ENCODE data around the gene PTGER1.
"Not testable (repeated sequence)": the region's sequence is repeated elsewhere in the genome, so short reads cannot be mapped to it uniquely, and the experiment has no call there.

PTGER1 gene

GRCh38 chr19:14473978-14474578, 1.1 kb downstream of the PTGER1 start:
- peak; percentile 28 for DNase-seq (ENCODE audit: low spot score)

DNA sequence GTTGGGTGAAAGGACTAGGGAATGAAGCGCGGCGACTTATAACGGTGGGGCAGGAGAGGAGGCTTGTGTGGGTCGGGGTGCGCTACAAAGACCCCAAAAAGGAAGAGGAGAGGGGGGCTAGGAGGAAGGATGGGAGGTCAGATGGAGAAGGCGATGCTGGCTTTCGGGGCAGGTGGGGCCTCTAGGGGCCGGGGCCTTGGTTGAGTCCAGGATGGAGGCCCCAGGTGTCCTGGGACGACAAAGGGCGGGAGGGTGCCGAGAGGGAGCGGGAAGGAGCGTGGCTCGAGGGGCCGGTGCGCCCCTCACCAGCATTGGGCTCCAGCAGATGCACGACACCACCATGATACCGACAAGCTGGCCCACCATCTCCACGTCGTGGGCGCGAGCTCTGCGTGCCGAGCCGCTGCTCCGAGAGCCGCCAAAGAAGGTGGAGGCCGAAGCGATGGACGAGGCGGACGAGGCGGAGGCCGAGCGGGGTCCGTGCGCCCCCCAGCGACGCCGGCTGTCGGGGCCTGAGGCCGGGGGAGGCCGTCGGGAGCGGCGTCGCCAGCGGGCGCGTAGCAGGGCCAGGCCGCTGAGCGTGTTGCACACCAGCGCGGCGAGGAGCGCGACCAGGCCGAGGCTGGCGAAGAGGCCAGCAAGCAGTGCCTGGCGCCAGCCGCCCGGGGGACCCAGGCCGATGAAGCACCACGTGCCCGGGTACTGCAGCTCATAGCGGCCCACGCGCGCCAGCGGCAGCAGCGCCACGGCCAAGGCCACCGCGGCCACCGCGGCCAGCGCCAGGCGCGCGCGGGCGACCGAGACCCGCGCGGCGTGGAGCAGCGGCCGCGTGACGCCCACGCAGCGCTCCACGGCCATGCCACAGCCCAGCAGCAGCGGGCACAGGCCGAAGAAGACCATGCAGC, 1.8 kb downstream of the PTGER1 start:
- peak; percentile 38 for DNase-seq (ENCODE audit: low spot score)

DNA sequence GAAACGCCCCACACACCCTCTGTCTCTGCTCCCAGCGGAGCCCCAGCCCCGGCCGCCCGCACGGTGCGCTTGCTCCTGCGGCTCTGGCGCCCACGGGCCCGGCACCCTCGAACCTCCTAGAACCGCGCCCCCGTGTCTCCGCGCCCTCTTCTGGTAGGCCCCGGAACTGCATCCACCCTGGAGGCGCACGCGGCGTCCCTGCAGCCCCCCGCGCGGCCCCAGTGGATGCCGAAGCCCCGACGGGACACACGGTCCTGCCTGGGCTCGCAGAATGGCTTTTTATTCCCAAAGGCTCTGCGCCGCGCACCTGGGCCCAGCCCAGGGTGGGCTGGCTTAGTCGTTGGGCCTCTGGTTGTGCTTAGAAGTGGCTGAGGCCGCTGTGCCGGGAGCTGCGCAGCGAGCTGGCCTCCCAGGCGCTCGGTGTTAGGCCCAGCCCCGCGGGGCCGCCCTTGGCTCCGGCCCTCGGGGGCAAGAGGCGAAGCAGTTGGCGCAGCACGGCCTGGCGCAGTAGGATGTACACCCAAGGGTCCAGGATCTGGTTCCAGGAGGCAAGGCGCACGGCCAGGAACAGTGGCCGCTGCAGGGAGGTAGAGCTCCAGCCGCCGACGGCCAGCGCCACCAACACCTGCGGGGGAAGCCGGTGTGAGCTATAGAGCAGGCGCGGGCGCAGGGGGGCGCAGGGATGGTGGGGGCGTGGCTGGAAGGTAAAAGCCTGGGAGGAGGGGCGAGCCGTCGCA, 2.8 kb downstream of the PTGER1 start:
- peak; percentile 97 for DNase-seq (ENCODE audit: low spot score)

GRCh38 chr19:14471436-14472187, 3.5 kb downstream of the PTGER1 start:
- DNase-seq (ENCODE audit: low spot score), result no peak

GRCh38 chr19:14470031-14470876, 4.9 kb downstream of the PTGER1 start:
- no peak for DNase-seq (ENCODE audit: low spot score)

- DNase-seq (ENCODE audit: low spot score), result no peak
These were observed 7.3 kb downstream of the PTGER1 start for GRCh38 chr19:14467816-14468215.

DNA sequence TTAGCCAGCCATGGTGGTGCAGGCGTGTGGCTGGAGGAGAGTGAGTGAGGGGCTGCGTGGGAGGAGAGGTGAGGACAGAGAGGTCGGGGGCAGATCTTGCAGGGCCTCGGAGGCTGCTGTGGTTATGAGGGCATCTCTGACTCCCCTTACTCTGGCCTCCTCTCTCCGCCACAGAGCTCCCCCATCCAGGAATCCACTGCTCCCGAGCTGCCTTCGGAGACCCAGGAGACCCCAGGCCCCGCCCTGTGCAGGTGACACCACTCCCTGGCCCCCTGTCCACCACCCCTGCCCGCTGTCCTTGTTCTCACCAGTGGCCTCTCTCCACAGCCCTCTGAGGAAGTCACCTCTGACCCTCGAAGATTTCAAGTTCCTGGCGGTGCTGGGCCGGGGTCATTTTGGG, 7.8 kb downstream of the PTGER1 start:
- no peak for DNase-seq (ENCODE audit: low spot score)

DNA sequence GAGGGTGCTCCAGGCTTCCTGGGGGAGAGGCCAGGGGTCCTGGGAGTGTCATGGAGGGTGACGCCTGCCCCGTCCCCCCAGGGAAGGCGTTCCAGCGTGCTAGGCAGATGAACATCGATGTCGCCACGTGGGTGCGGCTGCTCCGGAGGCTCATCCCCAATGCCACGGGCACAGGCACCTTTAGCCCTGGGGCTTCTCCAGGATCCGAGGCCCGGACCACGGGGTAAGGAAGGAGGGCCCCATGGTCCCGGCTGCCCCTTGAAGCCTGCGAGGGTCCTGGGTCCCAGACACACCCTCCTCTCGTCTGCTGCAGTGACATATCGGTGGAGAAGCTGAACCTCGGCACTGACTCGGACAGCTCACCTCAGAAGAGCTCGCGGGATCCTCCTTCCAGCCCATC, 11.4 kb downstream of the PTGER1 start:
- no peak for DNase-seq (ENCODE audit: low spot score)

GRCh38 chr19:14462401-14462800, 12.8 kb downstream of the PTGER1 start:
- DNase-seq (ENCODE audit: low spot score), result not testable (repeated sequence)

GRCh38 chr19:14460935-14461334, 14.2 kb downstream of the PTGER1 start:
- no peak for DNase-seq (ENCODE audit: low spot score)

- DNase-seq (ENCODE audit: low spot score), result no peak
These were observed 15.5 kb downstream of the PTGER1 start for GRCh38 chr19:14459703-14460102.

GRCh38 chr19:14452303-14452702, 22.9 kb downstream of the PTGER1 start:
- not testable (repeated sequence) for DNase-seq (ENCODE audit: low spot score)

- no peak for DNase-seq (ENCODE audit: low spot score)
These were observed 24.3 kb downstream of the PTGER1 start for GRCh38 chr19:14450876-14451275.

DNA sequence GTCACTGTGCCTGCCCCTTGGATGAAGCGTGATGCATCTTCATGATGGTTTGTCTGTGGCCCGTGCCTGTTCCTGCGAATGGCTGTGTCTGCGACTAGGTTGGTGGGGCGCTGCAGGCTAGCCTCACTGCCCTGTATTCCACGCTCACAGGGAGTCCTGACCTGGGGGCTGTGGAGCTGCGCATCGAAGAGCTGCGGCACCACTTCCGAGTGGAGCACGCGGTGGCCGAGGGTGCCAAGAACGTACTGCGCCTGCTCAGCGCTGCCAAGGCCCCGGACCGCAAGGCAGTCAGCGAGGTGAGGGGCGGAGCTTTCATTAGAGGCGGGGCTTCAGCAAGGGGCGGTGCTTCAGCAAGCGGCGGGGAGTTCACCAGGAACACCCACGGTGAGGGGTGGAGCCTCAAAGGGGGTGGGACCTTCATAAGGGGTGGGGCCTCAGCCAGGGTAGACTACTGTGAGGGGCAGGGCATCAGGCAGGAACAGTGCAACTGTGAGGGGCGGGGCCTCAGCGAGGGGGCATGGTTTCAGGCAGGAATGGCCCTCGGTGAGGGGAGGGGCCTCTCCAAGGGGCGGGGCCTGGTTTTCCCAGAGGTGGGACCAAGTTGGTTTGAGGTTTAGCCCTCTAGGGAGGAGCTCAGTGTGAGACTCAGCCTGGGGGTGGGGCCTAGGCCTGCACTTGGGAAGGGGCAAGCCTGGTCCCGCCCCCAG, 24.8 kb downstream of the PTGER1 start:
- DNase-seq (ENCODE audit: low spot score), result no peak

GRCh38 chr19:14449321-14449720, 25.8 kb downstream of the PTGER1 start:
- DNase-seq (ENCODE audit: low spot score), result no peak

- DNase-seq (ENCODE audit: low spot score), result no peak
These were observed 28.7 kb downstream of the PTGER1 start for GRCh38 chr19:14446336-14447036.

GRCh38 chr19:14443632-14444216, 31.4 kb downstream of the PTGER1 start:
- DNase-seq (ENCODE audit: low spot score), result no peak

GRCh38 chr19:14442891-14443631, 32.1 kb downstream of the PTGER1 start:
- DNase-seq (ENCODE audit: low spot score), result no peak

Measured in HuH-7.5 (cell line).